Liver (tissue), 9 donors: ENCODE measurements around the gene COPB2. TPM values are rescaled to one million over a fixed set of nuclear protein-coding genes. Genes with fewer than 3 reads are reported as not detected.

Source experiments
- DNase-seq: peaks from one replicate; pipeline ENCODE4 v3.0.0-alpha.2; 2017; ENCODE audit warnings: low spot score
- H3K27ac ChIP-seq, 2 donors: one replicate each; pipeline ENCODE4 v1.7.0; 2013; ENCODE audit warnings: inconsistent platforms in 2 of 2, low read length in 2 of 2, control low read depth in 1 of 2, low read depth in 1 of 2, mild to moderate bottlenecking in 1 of 2
- H3K27me3 ChIP-seq, 4 donors: one replicate each; pipeline versions ENCODE4 v1.6.1 to v1.7.0; 2013; ENCODE audit warnings: low read length in 3 of 4, inconsistent platforms in 1 of 4, mild to moderate bottlenecking in 1 of 4, moderate library complexity in 1 of 4; ENCODE audit not compliant: control insufficient read depth in 4 of 4, insufficient read depth in 4 of 4
- H3K36me3 ChIP-seq, 4 donors: one replicate each; pipeline versions ENCODE4 v1.6.1 to v1.7.0; 2013; ENCODE audit warnings: low read length in 3 of 4, mild to moderate bottlenecking in 3 of 4, low read depth in 1 of 4, moderate library complexity in 1 of 4; ENCODE audit not compliant: control insufficient read depth in 4 of 4, insufficient read depth in 3 of 4
- H3K4me1 ChIP-seq, 4 donors: one replicate each; pipeline versions ENCODE4 v1.6.1 to v1.7.0; 2013; ENCODE audit warnings: low read length in 3 of 4, mild to moderate bottlenecking in 3 of 4, moderate library complexity in 1 of 4; ENCODE audit not compliant: control insufficient read depth in 4 of 4, insufficient read depth in 4 of 4
- H3K4me3 ChIP-seq, 3 donors: one replicate each; pipeline versions ENCODE4 v1.6.1 to v1.7.0; 2013; ENCODE audit warnings: low read length in 3 of 3, control low read depth in 1 of 3, low read depth in 1 of 3, mild to moderate bottlenecking in 1 of 3
- H3K9ac ChIP-seq, 2 donors: one replicate each; pipeline ENCODE4 v1.7.0; 2013; ENCODE audit warnings: low read length in 2 of 2, mild to moderate bottlenecking in 2 of 2, moderate library complexity in 2 of 2, control low read depth in 1 of 2, low read depth in 1 of 2
- H3K9me3 ChIP-seq, 4 donors: one replicate each; pipeline versions ENCODE4 v1.6.1 to v1.7.0; 2013; ENCODE audit warnings: low read length in 3 of 4; ENCODE audit not compliant: control insufficient read depth in 4 of 4
- EGR1 ChIP-seq, 2 donors: IDR thresholded peaks; 2 replicates each; pipeline ENCODE4 v1.6.1; 2016 to 2018; ENCODE audit warnings: antibody characterized with exemption in 2 of 2, low read depth in 2 of 2
- FOXA1 ChIP-seq: IDR thresholded peaks from 2 replicates; pipeline ENCODE4 v1.6.1; 2016; ENCODE audit warnings: antibody characterized with exemption
- FOXA2 ChIP-seq: IDR thresholded peaks from 2 replicates; pipeline ENCODE4 v1.6.1; 2016; ENCODE audit warnings: antibody characterized with exemption
- GABPA ChIP-seq, 2 donors: IDR thresholded peaks in 1 of 2; conservative IDR thresholded peaks in 1 of 2; 2 replicates each; pipeline ENCODE4 v1.6.1; 2016; ENCODE audit warnings: antibody characterized with exemption in 2 of 2, mild to moderate bottlenecking in 1 of 2, moderate library complexity in 1 of 2
- HNF4A ChIP-seq, 2 donors: conservative IDR thresholded peaks; 2 replicates each; pipeline ENCODE4 v1.6.1; 2016; ENCODE audit warnings: antibody characterized with exemption in 2 of 2, mild to moderate bottlenecking in 2 of 2
- HNF4G ChIP-seq: IDR thresholded peaks from 2 replicates; pipeline ENCODE4 v1.6.1; 2016; ENCODE audit warnings: antibody characterized with exemption
- JUND ChIP-seq, 2 donors: IDR thresholded peaks; 2 replicates each; pipeline ENCODE4 v1.6.1; 2016; ENCODE audit warnings: antibody characterized with exemption in 2 of 2
- NR2F2 ChIP-seq: IDR thresholded peaks from 2 replicates; pipeline ENCODE4 v1.6.1; 2016; ENCODE audit warnings: antibody characterized with exemption
- RAD21 ChIP-seq, 2 donors: IDR thresholded peaks; 2 replicates each; pipeline ENCODE4 v1.6.1; 2016; ENCODE audit warnings: antibody characterized with exemption in 2 of 2, mild to moderate bottlenecking in 2 of 2
- RXRA ChIP-seq, 2 donors: IDR thresholded peaks; 2 replicates each; pipeline ENCODE4 v1.6.1; 2017 to 2018; ENCODE audit warnings: antibody characterized with exemption in 2 of 2, mild to moderate bottlenecking in 1 of 2
- SP1 ChIP-seq: IDR thresholded peaks from 2 replicates; pipeline ENCODE4 v1.6.1; 2018; ENCODE audit warnings: antibody characterized with exemption, mild to moderate bottlenecking
- TAF1 ChIP-seq: conservative IDR thresholded peaks from 2 replicates; pipeline ENCODE4 v1.6.1; 2016; ENCODE audit warnings: antibody characterized with exemption, mild to moderate bottlenecking
- YY1 ChIP-seq: IDR thresholded peaks from 2 replicates; pipeline ENCODE4 v1.6.1; 2016; ENCODE audit warnings: antibody characterized with exemption, mild to moderate bottlenecking
- WGBS: extraction: QIAGEN DNeasy Blood & Tissue Kit; methylation state at CpG from one replicate; pipeline ENCODE4 v1.1.7; 2013; 5-methylcytosine and 5-hydroxymethylcytosine counted together
- polyA plus RNA-seq, 2 donors: library from polyadenylated mRNA; stranded (reverse) in 1 of 2; unstranded in 1 of 2; fragments of 200-250 nt in 1 of 2; fragments of >200 nt in 1 of 2; fragmentation: Nextera tagmentation in 1 of 2; extraction: Ambion mirVana in 1 of 2; gene quantifications; one replicate each; pipeline versions ENCODE4 v1.2.1 to v1.2.3, GENCODE V29; 2013 to 2015
- total RNA-seq, 2 donors: library from RNA; depleted of rRNA; stranded (reverse); fragments of >200 nt; gene quantifications; one replicate each; pipeline ENCODE4 v1.2.3, GENCODE V29; 2014
- TF ChIP-seq, protein P1 (sequence below): IDR thresholded peaks from 2 replicates; pipeline ENCODE4 v1.6.1; 2016; ENCODE audit warnings: antibody characterized with exemption
- TF ChIP-seq, protein P2 (sequence below): IDR thresholded peaks from 2 replicates; pipeline ENCODE4 v1.6.1; 2016; ENCODE audit warnings: antibody characterized with exemption
- TF ChIP-seq, protein P3 (sequence below): IDR thresholded peaks from 2 replicates; pipeline ENCODE4 v1.6.1; 2016; ENCODE audit warnings: antibody characterized with exemption
- TF ChIP-seq, protein P4 (sequence below): IDR thresholded peaks from 2 replicates; pipeline ENCODE4 v1.6.1; 2016; ENCODE audit warnings: antibody characterized with exemption, mild to moderate bottlenecking
- TF ChIP-seq, protein P5 (sequence below): fragments of 150-350 bp; IDR thresholded peaks from 2 replicates; pipeline ENCODE4 v1.5.1; 2017; ENCODE audit warnings: improper control_type of control experiment, low read depth, low read length; ENCODE audit not compliant: missing input control
- donor health status: healthy.
- donor health status: healthy.
- donor health status: healthy.
- donor health status: healthy.
- donor health status: healthy.

COPB2 gene
- total RNA-seq (100 to 1,000 TPM in 1 of 2 donors, 10 to 100 TPM in 1; 91.3 to 145 TPM), polyA plus RNA-seq (10 to 100 TPM; 45.4 to 52.7 TPM)

DNA sequence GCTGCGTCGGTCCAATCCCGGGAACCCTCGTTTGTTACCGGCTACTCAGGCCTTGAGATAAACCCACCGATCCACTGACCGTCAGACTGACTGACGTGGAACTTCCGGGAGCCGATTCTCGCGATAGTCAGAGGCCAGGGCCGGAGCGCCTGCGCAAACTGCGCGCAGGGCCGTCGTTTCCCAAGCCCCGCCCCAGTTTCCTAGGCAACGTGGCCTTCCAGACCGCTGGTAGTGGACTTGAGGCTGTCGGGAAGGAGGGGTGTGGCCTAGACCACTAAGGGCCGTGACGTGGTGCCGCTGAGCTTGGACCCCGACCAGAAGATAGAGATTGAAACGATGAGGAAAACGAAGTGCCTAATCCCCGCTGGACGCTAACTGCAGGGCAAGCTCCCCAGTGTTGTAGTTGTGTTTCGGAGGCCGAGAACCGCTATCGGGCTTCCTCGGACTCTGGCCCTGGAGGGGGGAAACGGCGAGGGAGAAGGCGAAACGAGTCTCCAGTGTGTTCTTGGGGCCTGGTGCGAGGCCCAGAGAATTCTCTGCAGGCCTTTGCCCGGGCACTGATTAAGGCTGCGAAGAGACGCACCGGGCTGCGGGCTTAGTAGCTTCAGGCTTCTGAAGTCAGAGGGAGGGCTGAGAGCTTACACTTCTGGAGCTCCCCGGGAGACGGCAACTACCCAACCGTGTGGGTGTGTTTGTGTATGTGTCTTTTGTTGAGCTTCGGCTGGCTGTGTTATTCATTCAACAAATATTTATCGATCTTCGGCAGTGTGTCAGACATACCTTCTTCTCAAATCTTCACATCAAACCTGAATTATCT, at the start of gene COPB2:
TSS of gene COPB2 (minus strand) at position 96 of the 817 bp plus-strand sequence. CDS start 97 bp downstream, outside the sequence.
- DNase-seq = peak; percentile 100
- WGBS = under 1% methylated on average over 52 of the region's 52 CpGs

More for the DNA sequence above, at the start of gene COPB2:
- Histone ChIP-seq H3K27me3 (no peaks in the 10 kb centered on the region), H3K9me3 (no peaks in the 10 kb centered on the region), H3K4me3 (peak within 1 kb of the TSS; percentile 79 to 91 (median 85)), H3K4me1 (peaks cover 5 to 25% (median 14%) of the 10 kb centered on the region in 4 donors), H3K9ac (peak within 1 kb of the TSS; percentile 77 to 97), H3K27ac (peak within 1 kb of the TSS; percentile 81 to 90), H3K36me3 (peaks cover 0 to 1% (median 0%) of the 10 kb centered on the region in 4 donors)
- TF ChIP-seq, protein P1, sequence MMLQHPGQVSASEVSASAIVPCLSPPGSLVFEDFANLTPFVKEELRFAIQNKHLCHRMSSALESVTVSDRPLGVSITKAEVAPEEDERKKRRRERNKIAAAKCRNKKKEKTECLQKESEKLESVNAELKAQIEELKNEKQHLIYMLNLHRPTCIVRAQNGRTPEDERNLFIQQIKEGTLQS = no peak
- TF ChIP-seq GABPA (IDR thresholded peaks at IDR 0.05 in 1 of 2, conservative IDR thresholded peaks at IDR 0.05 in 1 of 2) (peak in 1 of 2 donors; percentile 84), YY1 (peak; percentile 82), NR2F2 (no peak), EGR1 (IDR thresholded peaks at IDR 0.05; ENCODE audit: low read depth in 2 of 2) (peak in 1 of 2 donors; percentile 42), RXRA (IDR thresholded peaks at IDR 0.05) (peak in 1 of 2 donors; percentile 37), RAD21 (IDR thresholded peaks at IDR 0.05) (peak in 1 of 2 donors; percentile 11), FOXA2 (no peak), SP1 (peak; percentile 67), HNF4A (conservative IDR thresholded peaks at IDR 0.05) (peak; percentile 22 to 57), JUND (IDR thresholded peaks at IDR 0.05) (peak in 1 of 2 donors; percentile 35), FOXA1 (no peak), HNF4G (no peak), TAF1 (peak; percentile 70)
- TF ChIP-seq, protein P2, sequence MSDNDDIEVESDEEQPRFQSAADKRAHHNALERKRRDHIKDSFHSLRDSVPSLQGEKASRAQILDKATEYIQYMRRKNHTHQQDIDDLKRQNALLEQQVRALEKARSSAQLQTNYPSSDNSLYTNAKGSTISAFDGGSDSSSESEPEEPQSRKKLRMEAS = peak; percentile 46
- TF ChIP-seq, protein P3, sequence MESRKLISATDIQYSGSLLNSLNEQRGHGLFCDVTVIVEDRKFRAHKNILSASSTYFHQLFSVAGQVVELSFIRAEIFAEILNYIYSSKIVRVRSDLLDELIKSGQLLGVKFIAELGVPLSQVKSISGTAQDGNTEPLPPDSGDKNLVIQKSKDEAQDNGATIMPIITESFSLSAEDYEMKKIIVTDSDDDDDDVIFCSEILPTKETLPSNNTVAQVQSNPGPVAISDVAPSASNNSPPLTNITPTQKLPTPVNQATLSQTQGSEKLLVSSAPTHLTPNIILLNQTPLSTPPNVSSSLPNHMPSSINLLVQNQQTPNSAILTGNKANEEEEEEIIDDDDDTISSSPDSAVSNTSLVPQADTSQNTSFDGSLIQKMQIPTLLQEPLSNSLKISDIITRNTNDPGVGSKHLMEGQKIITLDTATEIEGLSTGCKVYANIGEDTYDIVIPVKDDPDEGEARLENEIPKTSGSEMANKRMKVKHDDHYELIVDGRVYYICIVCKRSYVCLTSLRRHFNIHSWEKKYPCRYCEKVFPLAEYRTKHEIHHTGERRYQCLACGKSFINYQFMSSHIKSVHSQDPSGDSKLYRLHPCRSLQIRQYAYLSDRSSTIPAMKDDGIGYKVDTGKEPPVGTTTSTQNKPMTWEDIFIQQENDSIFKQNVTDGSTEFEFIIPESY = peak; percentile 100
- TF ChIP-seq, protein P4, sequence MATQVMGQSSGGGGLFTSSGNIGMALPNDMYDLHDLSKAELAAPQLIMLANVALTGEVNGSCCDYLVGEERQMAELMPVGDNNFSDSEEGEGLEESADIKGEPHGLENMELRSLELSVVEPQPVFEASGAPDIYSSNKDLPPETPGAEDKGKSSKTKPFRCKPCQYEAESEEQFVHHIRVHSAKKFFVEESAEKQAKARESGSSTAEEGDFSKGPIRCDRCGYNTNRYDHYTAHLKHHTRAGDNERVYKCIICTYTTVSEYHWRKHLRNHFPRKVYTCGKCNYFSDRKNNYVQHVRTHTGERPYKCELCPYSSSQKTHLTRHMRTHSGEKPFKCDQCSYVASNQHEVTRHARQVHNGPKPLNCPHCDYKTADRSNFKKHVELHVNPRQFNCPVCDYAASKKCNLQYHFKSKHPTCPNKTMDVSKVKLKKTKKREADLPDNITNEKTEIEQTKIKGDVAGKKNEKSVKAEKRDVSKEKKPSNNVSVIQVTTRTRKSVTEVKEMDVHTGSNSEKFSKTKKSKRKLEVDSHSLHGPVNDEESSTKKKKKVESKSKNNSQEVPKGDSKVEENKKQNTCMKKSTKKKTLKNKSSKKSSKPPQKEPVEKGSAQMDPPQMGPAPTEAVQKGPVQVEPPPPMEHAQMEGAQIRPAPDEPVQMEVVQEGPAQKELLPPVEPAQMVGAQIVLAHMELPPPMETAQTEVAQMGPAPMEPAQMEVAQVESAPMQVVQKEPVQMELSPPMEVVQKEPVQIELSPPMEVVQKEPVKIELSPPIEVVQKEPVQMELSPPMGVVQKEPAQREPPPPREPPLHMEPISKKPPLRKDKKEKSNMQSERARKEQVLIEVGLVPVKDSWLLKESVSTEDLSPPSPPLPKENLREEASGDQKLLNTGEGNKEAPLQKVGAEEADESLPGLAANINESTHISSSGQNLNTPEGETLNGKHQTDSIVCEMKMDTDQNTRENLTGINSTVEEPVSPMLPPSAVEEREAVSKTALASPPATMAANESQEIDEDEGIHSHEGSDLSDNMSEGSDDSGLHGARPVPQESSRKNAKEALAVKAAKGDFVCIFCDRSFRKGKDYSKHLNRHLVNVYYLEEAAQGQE = peak; percentile 30
- TF ChIP-seq, protein P5, sequence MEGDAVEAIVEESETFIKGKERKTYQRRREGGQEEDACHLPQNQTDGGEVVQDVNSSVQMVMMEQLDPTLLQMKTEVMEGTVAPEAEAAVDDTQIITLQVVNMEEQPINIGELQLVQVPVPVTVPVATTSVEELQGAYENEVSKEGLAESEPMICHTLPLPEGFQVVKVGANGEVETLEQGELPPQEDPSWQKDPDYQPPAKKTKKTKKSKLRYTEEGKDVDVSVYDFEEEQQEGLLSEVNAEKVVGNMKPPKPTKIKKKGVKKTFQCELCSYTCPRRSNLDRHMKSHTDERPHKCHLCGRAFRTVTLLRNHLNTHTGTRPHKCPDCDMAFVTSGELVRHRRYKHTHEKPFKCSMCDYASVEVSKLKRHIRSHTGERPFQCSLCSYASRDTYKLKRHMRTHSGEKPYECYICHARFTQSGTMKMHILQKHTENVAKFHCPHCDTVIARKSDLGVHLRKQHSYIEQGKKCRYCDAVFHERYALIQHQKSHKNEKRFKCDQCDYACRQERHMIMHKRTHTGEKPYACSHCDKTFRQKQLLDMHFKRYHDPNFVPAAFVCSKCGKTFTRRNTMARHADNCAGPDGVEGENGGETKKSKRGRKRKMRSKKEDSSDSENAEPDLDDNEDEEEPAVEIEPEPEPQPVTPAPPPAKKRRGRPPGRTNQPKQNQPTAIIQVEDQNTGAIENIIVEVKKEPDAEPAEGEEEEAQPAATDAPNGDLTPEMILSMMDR = no peak
